Measurements from ENCODE around the gene ANKFN1. TPM values are rescaled to one million over a fixed set of nuclear protein-coding genes. Genes with fewer than 3 reads are reported as not detected.

Gene ANKFN1
- total and polyA plus RNA-seq, 2 of the 13 experiments (the other 11 are each of a cell fraction or from before 2014, with no cell fraction given): not detected

- TF ChIP-seq PAXIP1 (CRISPR knock-in tag; conservative IDR thresholded peaks at IDR 0.05): no peak
- no peak for TF ChIP-seq GATAD1 (CRISPR knock-in tag; IDR thresholded peaks at IDR 0.05)
- TF ChIP-seq ZNF75D (CRISPR knock-in tag; IDR thresholded peaks at IDR 0.05; ENCODE audit: borderline replicate concordance): no peak
- TF ChIP-seq ESRRA (CRISPR knock-in tag; IDR thresholded peaks at IDR 0.05; ENCODE audit: low read depth): no peak
- no peak for TF ChIP-seq ZBTB42 (CRISPR knock-in tag; IDR thresholded peaks at IDR 0.05)
- no peak for TF ChIP-seq ZNF230 (CRISPR knock-in tag; IDR thresholded peaks at IDR 0.05)
- TF ChIP-seq MAX (IDR thresholded peaks at IDR 0.05): no peak
- no peak for TF ChIP-seq HNRNPH1 (optimal IDR thresholded peaks at IDR 0.05; ENCODE audit: low read depth, low read length)
- TF ChIP-seq MTA1 (CRISPR knock-in tag; IDR thresholded peaks at IDR 0.05; ENCODE audit: borderline replicate concordance): no peak
- TF ChIP-seq TBX2 (CRISPR knock-in tag; IDR thresholded peaks at IDR 0.05; ENCODE audit: borderline replicate concordance): no peak
- no peak for TF ChIP-seq ZNF639 (CRISPR knock-in tag; conservative IDR thresholded peaks at IDR 0.05)
- no peak for TF ChIP-seq CTCF (CRISPR knock-in tag; IDR thresholded peaks at IDR 0.05)
- TF ChIP-seq SP1 (IDR thresholded peaks at IDR 0.05): no peak
- no peak for TF ChIP-seq SP1 (CRISPR knock-in tag; IDR thresholded peaks at IDR 0.05)
These were observed 78.0 kb downstream of the ANKFN1 start (continued) for GRCh38 chr17:56231252-56231651.

All from HepG2 (cell line).